NAMALWA (cell line): ENCODE data around the gene GGT6.
"Not testable (repeated sequence)": the region's sequence is repeated elsewhere in the genome, so short reads cannot be mapped to it uniquely, and the experiment has no call there.

Source experiments
- DNase-seq: peaks from one replicate; pipeline ENCODE4 v3.0.0-alpha.2; 2015; ENCODE audit warnings: low spot score

Gene GGT6, protein sequence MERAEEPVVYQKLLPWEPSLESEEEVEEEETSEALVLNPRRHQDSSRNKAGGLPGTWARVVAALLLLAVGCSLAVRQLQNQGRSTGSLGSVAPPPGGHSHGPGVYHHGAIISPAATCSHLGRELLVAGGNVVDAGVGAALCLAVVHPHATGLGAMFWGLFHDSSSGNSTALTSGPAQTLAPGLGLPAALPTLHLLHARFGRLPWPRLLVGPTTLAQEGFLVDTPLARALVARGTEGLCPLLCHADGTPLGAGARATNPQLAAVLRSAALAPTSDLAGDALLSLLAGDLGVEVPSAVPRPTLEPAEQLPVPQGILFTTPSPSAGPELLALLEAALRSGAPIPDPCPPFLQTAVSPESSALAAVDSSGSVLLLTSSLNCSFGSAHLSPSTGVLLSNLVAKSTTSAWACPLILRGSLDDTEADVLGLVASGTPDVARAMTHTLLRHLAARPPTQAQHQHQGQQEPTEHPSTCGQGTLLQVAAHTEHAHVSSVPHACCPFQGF

DNA sequence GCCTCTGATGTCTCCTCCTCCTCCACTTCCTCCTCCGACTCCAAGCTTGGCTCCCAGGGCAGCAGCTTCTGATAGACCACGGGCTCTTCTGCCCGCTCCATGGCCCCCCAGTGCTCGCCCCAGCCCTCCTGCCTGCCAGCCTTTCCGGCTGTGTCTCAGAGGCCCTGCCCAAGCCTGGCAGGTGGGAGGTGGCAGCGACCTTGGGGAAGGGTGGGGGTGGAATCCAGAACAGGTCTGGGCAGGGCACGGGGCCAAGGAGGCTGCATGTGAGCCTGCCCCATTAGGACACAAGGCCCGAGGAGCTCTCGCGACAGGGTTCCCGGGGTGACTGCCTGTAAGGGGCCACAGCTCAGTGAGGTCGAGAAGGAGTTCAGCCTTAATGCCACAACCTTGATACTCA lies at the start of gene GGT6:
Gene GGT6, minus strand, starts transcription at position 157 of the 400 bp plus-strand sequence. Its CDS starts 56 bp downstream, at position 101.
- no peak for DNase-seq

DNA sequence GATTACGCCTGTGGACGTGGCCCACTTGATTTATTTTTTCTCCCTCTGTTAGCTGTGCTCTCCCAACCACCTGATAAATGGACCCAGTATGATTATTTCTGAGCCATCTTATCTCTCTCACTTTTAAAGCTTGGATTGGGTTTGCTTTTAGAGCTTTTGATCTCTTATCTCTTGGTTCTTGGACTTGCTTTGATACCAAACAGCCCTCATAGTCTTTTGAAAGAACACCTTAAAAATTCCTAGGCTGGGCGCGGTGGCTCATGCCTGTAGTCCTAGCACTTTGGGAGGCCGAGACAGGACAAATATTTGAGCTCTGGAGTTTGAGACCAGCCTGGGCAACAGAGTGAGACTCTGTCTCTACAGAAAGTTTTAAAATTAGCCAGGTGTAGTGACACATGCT lies 49.8 kb upstream of the GGT6 start:
- DNase-seq, result no peak

DNA sequence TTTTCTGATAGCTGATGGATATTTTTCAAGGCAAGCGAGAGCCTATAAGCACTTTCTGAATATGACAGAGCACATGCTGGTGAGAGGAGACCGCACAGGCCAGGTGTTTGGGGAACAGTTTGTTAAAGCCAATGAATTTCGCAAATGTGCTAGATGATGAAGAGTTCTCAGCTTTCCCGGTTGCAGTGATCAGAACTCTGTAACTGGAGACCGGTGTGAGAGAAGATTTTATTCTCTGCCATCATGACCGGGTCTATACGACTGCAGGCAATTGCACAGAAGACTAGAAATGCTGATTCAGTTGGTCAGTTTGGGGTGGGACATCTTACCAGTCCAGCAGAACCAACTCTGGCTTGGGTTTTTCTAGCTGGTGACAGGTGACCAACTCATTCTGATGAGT lies 49.4 kb upstream of the GGT6 start:
- no peak for DNase-seq

DNA sequence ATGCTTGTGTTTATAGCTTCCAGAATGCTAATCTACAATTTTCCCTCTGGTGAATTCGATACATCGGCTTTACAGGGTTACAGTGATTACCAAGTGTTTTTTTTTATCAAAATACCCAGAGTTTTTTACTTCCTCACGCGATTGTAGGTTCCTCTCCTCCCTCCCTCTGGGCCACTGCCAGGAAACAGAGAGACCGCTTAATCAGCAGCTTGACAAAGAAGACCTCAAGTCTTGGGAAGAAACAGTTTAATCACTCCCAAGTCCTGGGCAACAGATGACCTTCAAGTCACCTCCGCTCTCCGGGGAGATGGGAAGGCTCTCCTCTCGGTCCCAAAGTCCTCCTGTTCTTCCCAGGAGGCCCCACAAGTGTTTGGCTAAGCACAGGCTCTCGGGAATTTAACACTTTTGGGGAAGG lies 47.4 kb upstream of the GGT6 start:
- DNase-seq, result no peak

- DNase-seq, result no peak
Observed at GRCh38 chr17:4607261-4607741, 46.9 kb upstream of the GGT6 start.

DNA sequence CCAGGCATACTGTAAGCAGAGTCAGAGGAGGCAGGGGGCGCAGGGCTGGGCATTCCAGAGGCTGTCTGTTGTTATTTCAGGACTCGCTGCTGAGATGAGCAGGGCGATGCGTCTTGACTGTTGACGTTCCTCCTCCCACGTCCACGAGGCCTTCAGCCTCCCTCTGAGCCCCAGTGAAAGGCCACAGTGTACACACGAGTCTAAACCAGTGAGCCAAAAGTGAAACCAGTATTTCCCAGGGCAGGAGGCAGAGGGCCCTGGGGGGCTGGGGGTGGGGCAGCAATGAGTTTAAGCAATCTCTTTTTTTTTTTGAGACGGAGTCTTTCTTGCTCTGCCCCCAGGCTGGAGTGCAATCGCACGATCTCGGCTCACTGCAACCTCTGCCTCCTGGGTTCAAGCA lies 45.4 kb upstream of the GGT6 start:
- DNase-seq, result no peak

DNA sequence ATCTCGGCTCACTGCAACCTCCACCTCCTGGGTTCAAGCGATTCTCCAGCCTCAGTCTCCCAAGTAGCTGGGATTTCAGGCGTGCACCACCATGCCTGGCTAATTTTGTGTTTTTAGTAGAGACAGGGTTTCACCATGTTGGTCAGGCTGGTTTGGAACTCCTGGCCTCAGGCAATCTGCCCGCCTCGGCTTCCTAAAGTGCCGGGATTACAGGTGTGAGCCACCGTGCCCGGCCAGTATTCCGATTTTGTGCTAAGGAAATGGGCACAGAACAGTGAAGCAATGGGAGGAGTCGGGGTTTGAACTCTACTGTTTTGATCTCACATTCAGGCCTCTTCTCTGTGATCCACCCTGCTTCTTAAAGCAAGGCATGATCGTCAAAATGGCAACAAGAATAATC lies 44.4 kb upstream of the GGT6 start:
- not testable (repeated sequence) for DNase-seq

DNA sequence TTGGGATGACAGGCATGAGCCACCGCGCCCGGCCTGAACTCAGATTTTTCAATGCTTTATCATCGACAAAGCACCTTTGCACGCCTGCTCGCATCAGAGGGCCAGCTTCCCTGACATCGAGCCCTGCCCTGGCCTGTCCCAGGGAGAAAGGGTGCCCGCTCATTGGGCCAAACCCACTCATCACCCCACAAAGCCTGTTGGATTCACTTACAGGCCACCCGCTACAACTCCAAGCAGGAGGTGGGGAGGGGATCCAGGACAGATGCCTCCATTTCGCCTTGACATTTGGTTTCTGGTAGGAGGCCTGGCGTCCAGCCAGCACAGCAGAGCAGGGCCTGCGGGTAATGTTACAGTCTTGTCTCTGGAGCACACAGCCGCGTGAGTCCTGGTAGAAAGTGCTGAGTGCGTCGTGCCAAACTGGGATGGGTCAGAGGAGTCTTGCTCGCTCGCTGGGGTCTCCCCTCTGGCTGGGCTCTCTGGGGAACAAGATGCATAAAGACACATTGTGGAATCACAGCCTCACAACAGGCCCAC lies 43.8 kb upstream of the GGT6 start:
- DNase-seq, result no peak

DNA sequence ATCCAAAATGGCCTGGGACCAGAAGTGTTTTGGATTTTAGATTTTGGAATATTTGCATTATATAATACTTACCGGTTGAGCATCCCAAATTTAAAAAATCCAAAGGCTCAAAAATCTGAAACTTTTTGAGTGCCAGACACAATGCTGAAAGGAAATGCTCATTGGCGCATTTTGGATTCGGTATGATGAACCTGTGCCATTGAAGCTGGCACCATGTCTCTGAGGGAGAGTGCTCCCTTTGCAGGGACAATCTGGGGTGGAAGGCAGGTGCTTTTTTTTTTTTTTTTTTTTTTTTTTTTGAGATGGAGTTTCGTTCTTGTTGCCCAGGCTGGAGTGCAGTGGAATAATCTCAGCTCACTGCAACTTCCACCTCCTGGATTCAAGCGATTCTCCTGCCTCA lies 41.7 kb upstream of the GGT6 start:
- no peak for DNase-seq

- DNase-seq, result no peak
Observed at GRCh38 chr17:4601326-4601725, 40.9 kb upstream of the GGT6 start.

DNA sequence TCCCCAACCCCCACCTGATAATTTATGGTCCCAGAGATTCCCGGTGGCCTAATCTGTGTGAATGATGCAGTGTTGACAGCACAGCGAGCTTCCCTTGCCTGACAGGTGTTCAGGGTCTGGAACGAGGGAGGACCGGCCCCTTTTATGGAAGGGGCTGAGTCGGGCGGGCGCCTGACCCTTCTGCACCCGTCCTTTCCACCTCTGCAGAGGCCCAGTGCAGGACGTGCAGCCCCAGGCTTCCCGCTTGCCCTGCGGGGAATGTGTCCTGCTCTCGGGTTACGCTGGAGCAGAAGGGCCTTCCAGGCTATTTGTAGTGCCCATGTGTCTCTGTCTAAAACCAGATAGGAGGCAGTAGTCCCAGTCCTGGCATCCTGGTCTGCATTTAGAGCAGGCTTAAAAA lies 40.2 kb upstream of the GGT6 start:
- no peak for DNase-seq

DNA sequence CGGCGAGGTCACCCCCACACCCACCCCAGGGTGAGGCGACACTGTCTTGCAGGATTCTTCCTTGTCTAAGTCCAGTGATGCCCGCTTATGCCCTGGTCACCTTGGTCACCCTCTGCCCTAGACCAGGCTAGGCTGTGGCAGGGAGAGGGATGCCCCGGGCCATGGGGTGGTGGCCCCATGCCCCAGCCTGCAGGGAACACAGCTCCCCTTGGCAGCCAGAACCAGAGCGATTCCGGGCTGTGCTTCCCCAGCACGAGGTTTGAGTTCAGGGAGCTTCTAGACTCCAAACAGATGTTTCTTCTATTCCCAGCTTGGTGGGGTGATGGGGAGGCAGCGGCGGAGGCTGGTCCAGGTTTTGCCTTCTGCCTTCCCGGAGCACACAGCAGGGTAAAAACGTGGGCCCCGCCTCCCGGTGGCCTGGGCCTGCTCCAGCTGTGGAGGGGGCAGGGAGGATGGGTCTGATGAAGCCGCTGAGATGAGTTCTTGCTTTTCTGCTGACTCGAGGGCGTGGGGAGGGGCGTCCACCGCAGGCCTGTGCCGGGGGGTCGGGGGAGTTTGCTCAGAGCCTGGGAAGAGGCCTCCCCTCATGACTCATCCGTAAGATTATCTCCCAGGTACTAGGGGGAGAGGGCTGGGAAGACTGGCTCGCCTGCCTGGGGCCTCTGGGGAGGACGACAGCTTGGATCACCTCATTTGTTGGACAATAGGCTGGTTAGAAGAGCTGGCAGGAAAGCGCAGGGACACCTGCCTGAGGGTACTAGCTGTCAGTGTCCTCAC lies 39.3 kb upstream of the GGT6 start:
- DNase-seq, result no peak

DNA sequence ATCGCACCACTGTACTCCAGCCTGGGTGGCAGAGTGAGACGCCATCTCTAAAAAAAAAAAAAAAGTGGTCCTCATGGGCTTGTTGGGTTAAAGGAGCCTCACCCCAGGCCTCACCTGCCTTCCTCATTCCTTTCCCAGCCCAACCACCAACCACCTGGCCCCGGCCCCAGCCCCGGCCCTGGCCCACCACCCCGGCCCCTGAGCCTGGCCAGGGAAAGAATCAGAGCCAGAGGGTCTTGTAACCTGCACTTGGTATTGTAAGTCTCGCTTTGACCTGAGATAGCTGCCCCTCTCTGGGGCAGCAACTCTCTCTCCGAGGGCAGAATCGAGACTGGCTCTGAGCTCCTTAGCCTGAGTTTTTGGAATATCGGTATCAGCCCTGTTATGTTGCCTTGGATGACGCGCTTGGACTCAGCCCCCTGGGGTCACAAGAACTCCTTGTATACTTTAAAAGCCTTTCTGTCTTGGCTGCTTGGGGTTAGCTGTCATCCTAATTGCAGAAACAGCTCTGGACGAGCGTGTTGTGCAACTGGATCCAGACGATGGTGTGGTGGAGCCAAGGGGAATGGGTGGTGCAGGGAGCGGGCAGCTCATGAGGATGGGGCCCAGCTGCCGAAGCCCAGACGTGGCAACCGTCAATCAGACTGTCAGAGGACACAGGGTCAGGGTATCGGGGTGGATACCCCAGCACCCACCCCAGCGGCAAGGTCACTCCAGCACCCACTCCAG lies 38.6 kb upstream of the GGT6 start:
- DNase-seq, result no peak

DNA sequence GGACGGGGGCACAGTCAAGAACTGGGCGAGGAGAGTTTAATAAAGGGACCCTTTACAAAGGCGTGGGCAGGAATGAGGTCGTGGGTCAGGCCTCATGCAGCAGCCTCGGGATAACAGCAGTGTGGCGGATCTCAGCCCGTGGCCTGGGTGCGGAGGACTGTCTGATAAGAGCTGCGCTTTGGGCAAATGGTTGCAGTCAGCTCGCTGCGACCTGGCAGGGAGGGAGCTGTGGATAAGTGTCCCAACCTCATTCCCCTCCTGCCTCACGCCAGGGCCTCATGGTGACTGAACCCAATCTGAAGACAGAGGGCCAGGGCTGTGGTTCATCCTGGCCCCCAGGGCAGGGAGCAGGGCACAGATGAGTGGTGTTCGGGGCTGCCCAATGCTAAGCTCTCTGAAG lies 37.6 kb upstream of the GGT6 start:
- no peak for DNase-seq

GRCh38 chr17:4596636-4597380 lies 36.4 kb upstream of the GGT6 start:
- no peak for DNase-seq

- not testable (repeated sequence) for DNase-seq
Observed at GRCh38 chr17:4595685-4596342, 35.4 kb upstream of the GGT6 start.

DNA sequence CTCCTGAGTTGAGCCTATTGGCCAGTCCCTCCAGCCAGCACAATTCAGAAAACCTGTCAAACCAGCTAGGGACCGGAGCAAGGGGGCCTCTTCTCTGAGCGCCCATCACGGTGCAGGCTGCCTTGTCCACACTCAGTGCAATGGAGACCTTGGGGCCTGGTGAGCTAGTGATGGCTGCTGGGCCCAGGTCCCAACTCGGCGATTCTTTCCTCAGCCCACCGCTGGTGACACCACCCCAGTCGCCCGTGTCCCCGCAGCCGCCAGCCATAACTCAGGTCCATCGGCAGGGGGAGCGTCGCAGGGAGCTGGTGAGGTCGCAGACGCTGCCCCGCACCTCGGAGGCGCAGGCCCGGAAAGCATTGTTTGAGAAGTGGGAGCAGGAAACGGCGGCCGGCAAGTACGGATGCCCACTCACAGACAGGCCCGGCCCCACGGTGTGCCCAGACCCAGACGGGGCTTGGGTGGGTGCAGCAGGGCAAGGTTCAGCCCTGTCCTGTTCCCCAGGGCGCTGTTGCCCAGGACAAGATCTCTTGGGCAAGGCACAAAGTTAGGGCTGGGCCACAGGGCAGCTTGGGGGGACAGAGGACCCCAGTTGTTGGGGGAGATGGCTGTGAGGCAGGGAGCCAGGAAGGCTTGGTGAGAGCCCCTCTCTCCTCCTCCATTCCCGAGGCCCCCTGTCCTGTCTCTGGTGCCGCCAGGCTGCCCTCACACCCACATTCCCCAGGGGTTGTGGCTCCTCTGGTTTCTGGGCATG lies 34.7 kb upstream of the GGT6 start:
- no peak for DNase-seq

DNA sequence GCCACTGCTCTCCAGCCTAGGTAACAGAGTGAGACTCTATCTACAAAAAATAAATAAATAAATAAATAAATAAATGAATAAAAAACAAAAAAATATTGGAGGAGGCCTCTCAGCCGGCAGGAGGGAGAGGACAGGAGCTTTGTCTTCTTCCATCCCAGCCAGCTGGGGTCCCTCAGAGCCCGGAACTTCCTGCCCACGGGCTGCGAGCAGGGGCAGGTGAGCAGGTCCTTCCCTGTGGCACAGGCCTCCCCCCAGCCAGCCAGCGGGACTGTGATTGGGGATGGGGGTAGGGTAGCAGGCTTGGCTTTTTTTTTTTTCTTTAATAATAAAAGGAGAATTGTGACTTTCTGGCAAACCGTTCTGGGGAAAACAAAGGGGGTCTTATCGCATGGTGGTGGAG lies 34.0 kb upstream of the GGT6 start:
- DNase-seq, result no peak

- no peak for DNase-seq
Observed at GRCh38 chr17:4593021-4593421, 32.6 kb upstream of the GGT6 start.
